GM18951 (cell line): ENCODE measurements around the gene C10orf95.
"Not testable (repeated sequence)": the region's sequence is repeated elsewhere in the genome, so short reads cannot be mapped to it uniquely, and the experiment has no call there.

Experiments used
- POLR2A ChIP-seq: IDR thresholded peaks from 4 replicates; pipeline ENCODE4 v1.6.1; 2011; ENCODE audit warnings: mild to moderate bottlenecking; ENCODE audit not compliant: insufficient read length, insufficient read depth; ENCODE audit errors: extremely low read depth
- in situ Hi-C: fragments of 300-500 bp; cut with MboI; formaldehyde crosslinking; loops from one replicate; pipeline ENCODE4 v1.12.0; 2022; ENCODE audit warnings: low sequenced_read_pairs, mixed read lengths, inconsistent platforms; ENCODE audit not compliant: unreplicated experiment

Gene C10orf95

GRCh38 chr10:102457591-102458150, 6.3 kb upstream of the C10orf95 start:
- in situ Hi-C loops: no loop called here
- no peak for TF ChIP-seq POLR2A

- in situ Hi-C loops: no loop called here
- TF ChIP-seq POLR2A: no peak
Measured at GRCh38 chr10:102455893-102456471, 4.6 kb upstream of the C10orf95 start.

GRCh38 chr10:102454662-102455487, 3.5 kb upstream of the C10orf95 start:
- in situ Hi-C loops: not testable (repeated sequence)

- no peak for TF ChIP-seq POLR2A
- in situ Hi-C loops: no loop called here
Measured at GRCh38 chr10:102453502-102453901, 2.2 kb upstream of the C10orf95 start.

- in situ Hi-C loops: no loop called here
- TF ChIP-seq POLR2A: no peak
Measured at GRCh38 chr10:102452672-102453340, 1.5 kb upstream of the C10orf95 start.

- in situ Hi-C loops: no loop called here
- peak; percentile 88 for TF ChIP-seq POLR2A
Measured at GRCh38 chr10:102450374-102451104, 804 bp downstream of the C10orf95 start.

GRCh38 chr10:102450124-102450373, 1.3 kb downstream of the C10orf95 start:
- in situ Hi-C loops: no loop called here
- no peak for TF ChIP-seq POLR2A

GRCh38 chr10:102449321-102450123, 1.8 kb downstream of the C10orf95 start:
- TF ChIP-seq POLR2A: peak; percentile 8
- in situ Hi-C loops: no loop called here

- in situ Hi-C loops: no loop called here
- no peak for TF ChIP-seq POLR2A
Measured at GRCh38 chr10:102444851-102445250, 6.5 kb downstream of the C10orf95 start.

- no peak for TF ChIP-seq POLR2A
- in situ Hi-C loops: no loop called here
Measured at GRCh38 chr10:102438374-102438773, 13.0 kb downstream of the C10orf95 start.

GRCh38 chr10:102437515-102437914, 13.8 kb downstream of the C10orf95 start:
- in situ Hi-C loops: no loop called here
- no peak for TF ChIP-seq POLR2A

GRCh38 chr10:102436312-102436711, 15.0 kb downstream of the C10orf95 start:
- in situ Hi-C loops: no loop called here

GRCh38 chr10:102435529-102436233, 15.7 kb downstream of the C10orf95 start:
- in situ Hi-C loops: no loop called here
- peak; percentile 55 for TF ChIP-seq POLR2A

More at GRCh38 chr10:102436312-102436711, 15.0 kb downstream of the C10orf95 start:
- no peak for TF ChIP-seq POLR2A
